Caco-2 (cell line): ENCODE results near the gene KDF1. TPM values are rescaled to one million over a fixed set of nuclear protein-coding genes. Genes with fewer than 3 reads are reported as not detected.
A peak's percentile ranks its signal among the peaks of the same experiment; 100 is the strongest.

Source experiments
- BruUV-seq: library from RNA; stranded (reverse); fragments of 400-500 nt; replicated peaks from 2 replicates; lab custom pipeline; 2021; lab: Mats Ljungman, UMichigan
- CTCF ChIA-PET: fragments of 300-600 bp; sonication (Branson Sonifier 250); formaldehyde crosslinking; loops from one replicate; lab custom pipeline; 2022; ENCODE audit warnings: antibody characterized with exemption; lab: Charles Lee
- POLR2A ChIA-PET: fragments of 300-600 bp; sonication (Branson Sonifier 250); formaldehyde crosslinking; loops from one replicate; lab custom pipeline; 2022; ENCODE audit warnings: antibody characterized with exemption; lab: Charles Lee
- DNase-seq, 2 experiments: peaks; one replicate each; pipeline versions ENCODE4 v3.0.0 to v3.0.0-alpha.2; 2020 to 2022
- H3K27me3 ChIP-seq: replicated peaks from 2 replicates; pipeline ENCODE4 v1.6.0; 2011; ENCODE audit warnings: low read length; ENCODE audit not compliant: control insufficient read depth, insufficient read depth
- H3K36me3 ChIP-seq: 2 replicates; pipeline ENCODE4 v1.5.1; 2011; ENCODE audit warnings: low read length; ENCODE audit not compliant: control insufficient read depth, insufficient read depth
- H3K4me1 ChIP-seq: fragments of 250-450 bp; sonication (Bioruptor Pico); 2 replicates; pipeline ENCODE4 v1.5.1; 2020; ENCODE audit warnings: mild to moderate bottlenecking
- H3K4me3 ChIP-seq: 2 replicates; pipeline ENCODE4 v1.5.1; 2011; ENCODE audit warnings: low read depth, mild to moderate bottlenecking, control low read depth, low read length
- H3K9me3 ChIP-seq: fragments of 250-450 bp; sonication (Bioruptor Pico); 2 replicates; pipeline ENCODE4 v1.5.1; 2020; ENCODE audit warnings: mild to moderate bottlenecking, moderate library complexity
- H3K27ac Mint-ChIP-seq: one replicate; pipeline ENCODE4 v1.8.0; 2022; ENCODE audit warnings: mixed read lengths; ENCODE audit not compliant: unreplicated experiment
- H3K27me3 Mint-ChIP-seq: one replicate; pipeline ENCODE4 v1.8.0; 2022; ENCODE audit warnings: mixed read lengths; ENCODE audit not compliant: insufficient read depth, unreplicated experiment
- H3K36me3 Mint-ChIP-seq: one replicate; pipeline ENCODE4 v1.8.0; 2022; ENCODE audit warnings: mild to moderate bottlenecking, mixed read lengths; ENCODE audit not compliant: insufficient read depth, unreplicated experiment
- H3K4me1 Mint-ChIP-seq: one replicate; pipeline ENCODE4 v1.8.0; 2022; ENCODE audit warnings: low read depth, mixed read lengths; ENCODE audit not compliant: unreplicated experiment
- H3K4me3 Mint-ChIP-seq: one replicate; pipeline ENCODE4 v1.8.0; 2022; ENCODE audit warnings: mild to moderate bottlenecking, moderate library complexity, mixed read lengths; ENCODE audit not compliant: unreplicated experiment
- H3K9me3 Mint-ChIP-seq: one replicate; pipeline ENCODE4 v1.8.0; 2022; ENCODE audit warnings: mixed read lengths; ENCODE audit not compliant: unreplicated experiment
- intact Hi-C: fragments of 100-400 bp; cut with micrococcal nuclease; formaldehyde crosslinking; loops from one replicate; pipeline ENCODE4 v1.10.0; 2022; ENCODE audit not compliant: unreplicated experiment
- total RNA-seq: library from RNA; stranded (reverse); gene quantifications from 2 replicates; pipeline ENCODE4 v1.2.3, GENCODE V29; 2022
- TF ChIP-seq, protein P1 (sequence below), 2 experiments: fragments of 200-600 bp in 1 of 2; IDR thresholded peaks; 1 replicate in 1 of 2; 2 replicates in 1 of 2; pipeline versions ENCODE4 v1.5.1 to v1.8.0; 2011 to 2022; ENCODE audit warnings: antibody characterized with exemption in 1 of 2, control low read depth in 1 of 2, inconsistent platforms in 1 of 2, low read depth in 1 of 2, low read length in 1 of 2, mild to moderate bottlenecking in 1 of 2, moderate library complexity in 1 of 2; ENCODE audit not compliant: insufficient read depth in 1 of 2, severe bottlenecking in 1 of 2, unreplicated experiment in 1 of 2

The KDF1 gene
- total RNA-seq, 1 experiment from 2014 or later, result 14.1 TPM

GRCh38 chr1:26923711-26924110 lies 36.6 kb downstream of the KDF1 start:
- CTCF ChIA-PET, result interaction anchor here (1.2 kb wide), 1 partner anchor 10 kb away, joined by 4 read pairs; the partner anchor contains the start of gene NR0B2
- Histone ChIP-seq H3K4me3 (no peak overlapping the region), H3K4me1 (peaks cover 12% of the 10 kb centered on the region), H3K9me3 (no peaks in the 10 kb centered on the region), H3K36me3 (peaks cover 2% of the 10 kb centered on the region; the same call in 1 of the 2 replicates), H3K27me3 (no peaks in the 10 kb centered on the region)
- peak overlapping the region; percentile 97 for H3K4me3 Mint-ChIP-seq
- H3K27ac Mint-ChIP-seq, result no peak overlapping the region
- POLR2A ChIA-PET, result interaction anchor here (0.5 kb wide), 1 partner anchor 90 kb away, joined by 4 read pairs; no protein-coding TSS in a partner anchor
- DNase-seq, result no peak
- no peaks in the 10 kb centered on the region for H3K9me3 Mint-ChIP-seq
- no TSS peak for BruUV-seq
- TF ChIP-seq, protein P1, sequence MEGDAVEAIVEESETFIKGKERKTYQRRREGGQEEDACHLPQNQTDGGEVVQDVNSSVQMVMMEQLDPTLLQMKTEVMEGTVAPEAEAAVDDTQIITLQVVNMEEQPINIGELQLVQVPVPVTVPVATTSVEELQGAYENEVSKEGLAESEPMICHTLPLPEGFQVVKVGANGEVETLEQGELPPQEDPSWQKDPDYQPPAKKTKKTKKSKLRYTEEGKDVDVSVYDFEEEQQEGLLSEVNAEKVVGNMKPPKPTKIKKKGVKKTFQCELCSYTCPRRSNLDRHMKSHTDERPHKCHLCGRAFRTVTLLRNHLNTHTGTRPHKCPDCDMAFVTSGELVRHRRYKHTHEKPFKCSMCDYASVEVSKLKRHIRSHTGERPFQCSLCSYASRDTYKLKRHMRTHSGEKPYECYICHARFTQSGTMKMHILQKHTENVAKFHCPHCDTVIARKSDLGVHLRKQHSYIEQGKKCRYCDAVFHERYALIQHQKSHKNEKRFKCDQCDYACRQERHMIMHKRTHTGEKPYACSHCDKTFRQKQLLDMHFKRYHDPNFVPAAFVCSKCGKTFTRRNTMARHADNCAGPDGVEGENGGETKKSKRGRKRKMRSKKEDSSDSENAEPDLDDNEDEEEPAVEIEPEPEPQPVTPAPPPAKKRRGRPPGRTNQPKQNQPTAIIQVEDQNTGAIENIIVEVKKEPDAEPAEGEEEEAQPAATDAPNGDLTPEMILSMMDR (IDR thresholded peaks at IDR 0.05; ENCODE audit: insufficient read depth in 1 of 2, low read depth in 1 of 2, low read length in 1 of 2, severe bottlenecking in 1 of 2, unreplicated experiment in 1 of 2), result no peak
- peaks cover 7% of the 10 kb centered on the region for H3K4me1 Mint-ChIP-seq
- intact Hi-C loops, result no loop called here
- H3K27me3 Mint-ChIP-seq, result no peaks in the 10 kb centered on the region
- peaks cover 46% of the 10 kb centered on the region for H3K36me3 Mint-ChIP-seq

DNA sequence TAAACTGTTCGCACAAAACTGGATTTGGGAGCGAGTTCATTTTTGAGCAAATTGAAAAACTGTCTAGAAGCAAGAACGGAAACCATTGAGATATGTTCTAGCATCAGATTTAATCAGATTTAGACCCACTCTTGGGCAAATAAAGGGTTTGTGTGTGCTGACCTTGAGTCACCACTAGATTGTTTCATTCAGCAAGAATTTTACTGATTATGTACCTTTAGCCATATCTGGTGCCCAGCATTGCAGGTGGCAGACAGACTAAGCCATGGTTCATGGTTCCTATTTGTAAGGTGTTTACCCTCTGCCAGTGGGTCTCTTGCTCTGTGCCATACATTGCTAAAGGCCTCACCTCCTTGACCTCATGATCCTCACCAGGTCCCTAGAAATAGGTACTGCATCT lies 37.4 kb downstream of the KDF1 start:
- no TSS peak for BruUV-seq
- ChIA-PET CTCF (no interaction called here), POLR2A (no interaction called here)
- Histone ChIP-seq H3K4me1 (peaks cover 12% of the 10 kb centered on the region), H3K4me3 (peak overlapping the region; percentile 83; the same call in 1 of the 2 replicates), H3K36me3 (peaks cover 2% of the 10 kb centered on the region; the same call in 1 of the 2 replicates), H3K27me3 (no peaks in the 10 kb centered on the region), H3K9me3 (no peaks in the 10 kb centered on the region)
- intact Hi-C loops, result no loop called here
- no peak for DNase-seq
- peak overlapping the region; percentile 97 for H3K4me3 Mint-ChIP-seq
- peaks cover 46% of the 10 kb centered on the region for H3K36me3 Mint-ChIP-seq
- no peaks in the 10 kb centered on the region for H3K27me3 Mint-ChIP-seq
- TF ChIP-seq, protein P1 (IDR thresholded peaks at IDR 0.05; ENCODE audit: insufficient read depth in 1 of 2, low read depth in 1 of 2, low read length in 1 of 2, severe bottlenecking in 1 of 2, unreplicated experiment in 1 of 2), result no peak
- H3K4me1 Mint-ChIP-seq, result peaks cover 7% of the 10 kb centered on the region
- no peaks in the 10 kb centered on the region for H3K9me3 Mint-ChIP-seq
- peak overlapping the region; percentile 82 for H3K27ac Mint-ChIP-seq

DNA sequence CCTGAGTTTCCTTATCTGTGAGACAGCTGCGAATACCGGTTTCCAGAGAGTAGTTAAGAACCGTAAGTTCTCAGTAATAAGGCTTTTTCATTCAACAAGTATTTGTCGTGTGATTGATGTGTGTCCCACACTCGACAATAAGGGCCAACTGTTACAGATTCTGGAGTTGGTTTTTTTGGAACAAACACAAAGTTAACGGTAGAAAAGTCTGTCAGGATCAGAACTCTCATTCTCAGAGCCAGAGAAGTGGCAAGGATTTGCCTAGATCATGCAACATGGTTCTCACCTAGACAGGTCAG lies 37.9 kb downstream of the KDF1 start:
- intact Hi-C loops, result no loop called here
- CTCF ChIA-PET, result no interaction called here
- no peaks in the 10 kb centered on the region for H3K9me3 Mint-ChIP-seq
- peak overlapping the region; percentile 83 for H3K4me3 ChIP-seq
- DNase-seq, result no peak
- POLR2A ChIA-PET, result no interaction called here
- TF ChIP-seq, protein P1 (IDR thresholded peaks at IDR 0.05; ENCODE audit: insufficient read depth in 1 of 2, low read depth in 1 of 2, low read length in 1 of 2, severe bottlenecking in 1 of 2, unreplicated experiment in 1 of 2), result no peak
- TSS peak; percentile 61 for BruUV-seq
- H3K36me3 Mint-ChIP-seq, result peaks cover 43% of the 10 kb centered on the region
- no peaks in the 10 kb centered on the region for H3K27me3 Mint-ChIP-seq
- no peaks in the 10 kb centered on the region for H3K27me3 ChIP-seq
- peak overlapping the region; percentile 82 for H3K27ac Mint-ChIP-seq
- H3K4me3 Mint-ChIP-seq, result peak overlapping the region; percentile 97
- peaks cover 2% of the 10 kb centered on the region; the same call in 1 of the 2 replicates for H3K36me3 ChIP-seq
- no peaks in the 10 kb centered on the region for H3K9me3 ChIP-seq
- H3K4me1 Mint-ChIP-seq, result peaks cover 7% of the 10 kb centered on the region
- peaks cover 12% of the 10 kb centered on the region for H3K4me1 ChIP-seq
